Measurements from ENCODE around the gene HHIPL1. TPM values are rescaled to one million over a fixed set of nuclear protein-coding genes. Genes with fewer than 3 reads are reported as not detected.

HHIPL1 gene
- polyA plus RNA-seq, 1 experiment, result 1.1 TPM

DNA sequence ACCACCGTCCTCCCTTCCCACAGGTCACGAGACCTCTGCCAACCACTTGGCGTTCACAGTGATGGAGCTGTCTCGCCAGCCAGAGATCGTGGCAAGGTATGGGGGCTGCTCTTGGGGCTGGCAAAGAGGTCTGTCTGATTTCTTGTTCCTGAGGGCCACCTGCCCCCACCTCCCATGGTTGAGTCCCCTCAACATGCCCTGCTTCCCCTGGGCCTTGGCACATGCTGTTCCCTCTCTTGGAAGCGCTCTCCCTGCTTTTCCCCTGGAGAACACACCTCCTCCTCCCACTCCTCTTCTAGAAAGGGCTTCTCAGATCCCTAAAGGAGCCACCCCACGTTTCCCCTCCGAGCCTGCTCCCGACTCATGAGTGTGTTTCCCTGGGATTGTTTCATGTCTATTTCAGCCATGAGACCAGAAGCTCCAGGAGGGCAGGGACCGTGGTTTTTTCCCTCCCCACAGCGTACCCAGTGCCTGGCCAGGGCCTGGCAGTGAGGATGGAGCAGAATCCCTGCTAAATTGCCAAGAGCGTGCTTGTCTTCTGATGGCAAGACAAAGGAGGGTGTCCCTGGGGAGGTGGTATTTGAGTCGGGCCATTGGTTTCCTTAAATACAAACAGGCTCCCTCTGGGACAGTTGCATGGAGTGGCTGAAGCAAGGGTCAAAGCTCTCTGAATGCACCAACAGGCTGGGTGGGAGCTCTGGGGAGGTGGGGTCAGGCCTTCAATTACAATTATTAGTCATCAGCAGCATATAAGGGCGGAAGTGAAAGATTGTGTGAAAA is 73.3 kb downstream of the HHIPL1 start:
- Histone ChIP-seq H3K9me3 (ENCODE audit: control insufficient read depth, insufficient read depth, low read length) (no peaks in the 10 kb centered on the region), H3K27me3 (ENCODE audit: control insufficient read depth, insufficient read depth, low read length) (peaks cover 26% of the 10 kb centered on the region), H3K27ac (ENCODE audit: low read depth, low read length) (no peak overlapping the region), H3K4me3 (ENCODE audit: low read depth, low read length) (no peak overlapping the region)
- TF ChIP-seq, protein P1, sequence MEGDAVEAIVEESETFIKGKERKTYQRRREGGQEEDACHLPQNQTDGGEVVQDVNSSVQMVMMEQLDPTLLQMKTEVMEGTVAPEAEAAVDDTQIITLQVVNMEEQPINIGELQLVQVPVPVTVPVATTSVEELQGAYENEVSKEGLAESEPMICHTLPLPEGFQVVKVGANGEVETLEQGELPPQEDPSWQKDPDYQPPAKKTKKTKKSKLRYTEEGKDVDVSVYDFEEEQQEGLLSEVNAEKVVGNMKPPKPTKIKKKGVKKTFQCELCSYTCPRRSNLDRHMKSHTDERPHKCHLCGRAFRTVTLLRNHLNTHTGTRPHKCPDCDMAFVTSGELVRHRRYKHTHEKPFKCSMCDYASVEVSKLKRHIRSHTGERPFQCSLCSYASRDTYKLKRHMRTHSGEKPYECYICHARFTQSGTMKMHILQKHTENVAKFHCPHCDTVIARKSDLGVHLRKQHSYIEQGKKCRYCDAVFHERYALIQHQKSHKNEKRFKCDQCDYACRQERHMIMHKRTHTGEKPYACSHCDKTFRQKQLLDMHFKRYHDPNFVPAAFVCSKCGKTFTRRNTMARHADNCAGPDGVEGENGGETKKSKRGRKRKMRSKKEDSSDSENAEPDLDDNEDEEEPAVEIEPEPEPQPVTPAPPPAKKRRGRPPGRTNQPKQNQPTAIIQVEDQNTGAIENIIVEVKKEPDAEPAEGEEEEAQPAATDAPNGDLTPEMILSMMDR (IDR thresholded peaks at IDR 0.05; ENCODE audit: low read depth, low read length), result no peak
- POLR2A ChIA-PET, result no interaction called here
- no peak for DNase-seq (ENCODE audit: low read depth, low spot score)
- CTCF ChIA-PET, result interaction anchor here (0.6 kb wide), 1 partner anchor 53 kb away, joined by 3 read pairs; no protein-coding TSS in a partner anchor

DNA sequence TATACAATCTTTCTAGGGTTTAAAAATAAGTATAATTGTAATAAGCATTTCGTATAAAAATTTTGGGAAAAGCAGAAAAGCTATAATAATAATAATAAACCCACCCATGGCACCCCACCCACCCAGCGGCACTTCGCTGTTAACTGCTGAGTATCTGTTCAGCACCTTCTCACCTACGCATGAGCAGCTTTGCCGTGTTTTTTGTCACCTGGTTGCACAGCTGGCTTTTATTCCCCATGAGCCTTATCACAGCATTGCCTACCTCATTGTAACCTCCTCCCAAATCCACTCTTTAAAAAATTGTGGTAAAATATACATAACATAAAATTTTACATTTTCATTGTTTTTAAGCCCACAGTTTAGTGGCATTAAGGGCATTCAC is 73.9 kb downstream of the HHIPL1 start:
- Histone ChIP-seq H3K27me3 (ENCODE audit: control insufficient read depth, insufficient read depth, low read length) (peaks cover 26% of the 10 kb centered on the region), H3K9me3 (ENCODE audit: control insufficient read depth, insufficient read depth, low read length) (no peaks in the 10 kb centered on the region), H3K4me3 (ENCODE audit: low read depth, low read length) (no peak overlapping the region), H3K27ac (ENCODE audit: low read depth, low read length) (no peak overlapping the region)
- CTCF ChIA-PET, result no interaction called here
- TF ChIP-seq, protein P1 (IDR thresholded peaks at IDR 0.05; ENCODE audit: low read depth, low read length), result no peak
- POLR2A ChIA-PET, result no interaction called here
- DNase-seq (ENCODE audit: low read depth, low spot score), result no peak

DNA sequence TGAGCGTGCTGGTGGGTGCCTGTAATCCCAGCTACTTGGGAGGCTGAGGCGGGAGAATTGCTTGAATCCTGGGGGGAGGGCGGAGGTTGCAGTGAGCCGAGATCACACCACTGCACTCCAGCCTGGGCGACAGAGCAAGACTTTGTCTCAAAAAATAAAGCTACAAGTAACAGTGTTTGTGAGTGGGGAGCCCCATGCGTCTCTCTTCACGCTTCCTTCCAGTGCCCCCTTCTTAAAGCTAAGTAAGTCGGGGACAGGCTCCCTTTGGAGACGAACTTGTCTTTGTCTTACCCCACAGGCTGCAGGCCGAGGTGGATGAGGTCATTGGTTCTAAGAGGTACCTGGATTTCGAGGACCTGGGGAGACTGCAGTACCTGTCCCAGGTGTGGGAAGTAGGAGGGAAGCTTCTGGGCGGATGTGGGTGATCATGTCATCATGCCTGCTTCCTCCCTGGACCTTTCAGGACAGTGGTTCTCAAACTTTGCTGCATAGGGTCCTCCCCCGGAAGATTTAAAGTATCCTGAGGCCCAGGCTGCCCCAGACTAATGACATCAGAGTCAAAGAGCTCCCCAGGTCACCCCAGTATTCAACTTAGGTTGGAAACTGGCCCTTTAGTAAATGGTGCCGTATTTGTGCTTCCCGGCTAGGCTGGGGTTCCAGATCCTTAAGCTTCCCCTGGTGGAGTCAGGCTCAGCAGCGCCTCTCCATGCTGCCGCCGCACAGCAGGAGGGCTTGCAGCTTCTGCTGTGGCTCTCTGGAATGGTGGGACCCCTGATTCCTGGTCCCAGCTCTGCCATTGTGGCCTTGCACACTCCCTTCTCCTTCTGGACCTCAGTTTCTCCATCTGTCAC is 76.2 kb downstream of the HHIPL1 start:
- Histone ChIP-seq H3K4me3 (ENCODE audit: low read depth, low read length) (no peak overlapping the region), H3K27me3 (ENCODE audit: control insufficient read depth, insufficient read depth, low read length) (peaks cover 31% of the 10 kb centered on the region), H3K27ac (ENCODE audit: low read depth, low read length) (no peak overlapping the region), H3K9me3 (ENCODE audit: control insufficient read depth, insufficient read depth, low read length) (no peaks in the 10 kb centered on the region)
- TF ChIP-seq, protein P1 (IDR thresholded peaks at IDR 0.05; ENCODE audit: low read depth, low read length), result no peak
- CTCF ChIA-PET, result interaction anchor here (0.6 to 1.8 kb wide), 4 partner anchors 8 to 178 kb away, joined by 3 to 6 read pairs (median 4); no protein-coding TSS in a partner anchor
- no peak for DNase-seq (ENCODE audit: low read depth, low spot score)
- POLR2A ChIA-PET, result no interaction called here

DNA sequence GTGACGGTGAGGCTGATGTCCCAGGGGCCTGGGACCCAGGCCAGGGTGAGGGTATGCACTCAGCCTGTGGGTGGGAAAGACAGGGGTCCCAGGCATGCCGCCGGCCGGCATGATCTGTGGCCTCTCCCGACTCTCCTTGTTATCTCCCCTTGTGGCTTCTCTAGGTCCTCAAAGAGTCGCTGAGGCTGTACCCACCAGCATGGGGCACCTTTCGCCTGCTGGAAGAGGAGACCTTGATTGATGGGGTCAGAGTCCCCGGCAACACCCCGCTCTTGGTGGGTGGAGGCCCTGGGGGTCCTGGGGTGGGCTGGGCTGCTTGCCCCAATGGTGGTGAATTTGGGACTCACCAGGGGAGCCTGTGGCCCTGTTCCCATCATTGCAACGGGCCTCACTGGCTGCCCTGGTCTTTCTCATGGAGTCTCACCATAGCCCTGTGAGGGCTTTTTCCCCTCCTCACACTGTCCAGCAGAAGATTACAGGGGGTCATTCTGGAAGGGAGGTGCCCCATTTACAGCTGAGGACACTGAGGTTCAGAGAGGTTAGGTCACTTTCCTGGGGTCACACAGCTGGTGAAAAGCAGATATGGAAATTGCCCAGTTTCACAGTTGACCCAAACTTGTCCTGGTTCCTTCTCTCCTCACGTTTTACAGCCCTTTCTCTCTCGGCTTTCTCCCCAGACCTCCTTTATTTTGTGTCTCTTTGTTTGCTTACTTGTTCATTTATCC is 77.0 kb downstream of the HHIPL1 start:
- ChIA-PET CTCF (interaction anchor here (0.6 to 1.8 kb wide), 3 partner anchors 8 to 178 kb away, joined by 3 to 6 read pairs (median 4); no protein-coding TSS in a partner anchor), POLR2A (no interaction called here)
- Histone ChIP-seq H3K27me3 (ENCODE audit: control insufficient read depth, insufficient read depth, low read length) (peaks cover 26% of the 10 kb centered on the region), H3K9me3 (ENCODE audit: control insufficient read depth, insufficient read depth, low read length) (no peaks in the 10 kb centered on the region), H3K4me3 (ENCODE audit: low read depth, low read length) (no peak overlapping the region), H3K27ac (ENCODE audit: low read depth, low read length) (no peak overlapping the region)
- DNase-seq (ENCODE audit: low read depth, low spot score), result no peak
- TF ChIP-seq, protein P1 (IDR thresholded peaks at IDR 0.05; ENCODE audit: low read depth, low read length), result no peak

Measured in AG04450 (cell line).